Fibroblast of pulmonary artery (primary cell): ENCODE measurements around the gene GABBR1.

Source experiments
- DNase-seq: peaks from one replicate; pipeline ENCODE4 v3.0.0-alpha.2; 2010; ENCODE audit warnings: low read depth
- H3K4me3 ChIP-seq: replicated peaks from 2 replicates; pipeline ENCODE4 v1.5.1; 2011; ENCODE audit warnings: low read depth, mild to moderate bottlenecking, control low read depth, low read length, moderate library complexity
- CTCF ChIP-seq: IDR thresholded peaks from 2 replicates; pipeline ENCODE4 v1.5.1; 2011; ENCODE audit warnings: mild to moderate bottlenecking, control low read depth, low read length, inconsistent platforms; ENCODE audit errors: missing control alignments

GABBR1 gene

GRCh38 chr6:29524444-29525310, 108.3 kb downstream of the GABBR1 start:
- no peak for DNase-seq
- no peak overlapping the region for H3K4me3 ChIP-seq
- no peak for TF ChIP-seq CTCF

GRCh38 chr6:29524044-29524443, 108.9 kb downstream of the GABBR1 start:
- TF ChIP-seq CTCF, result no peak
- H3K4me3 ChIP-seq, result no peak overlapping the region
- no peak for DNase-seq

- no peak for TF ChIP-seq CTCF
- H3K4me3 ChIP-seq, result no peak overlapping the region
- no peak for DNase-seq
Observed at GRCh38 chr6:29522227-29522626, 110.8 kb downstream of the GABBR1 start.

DNA sequence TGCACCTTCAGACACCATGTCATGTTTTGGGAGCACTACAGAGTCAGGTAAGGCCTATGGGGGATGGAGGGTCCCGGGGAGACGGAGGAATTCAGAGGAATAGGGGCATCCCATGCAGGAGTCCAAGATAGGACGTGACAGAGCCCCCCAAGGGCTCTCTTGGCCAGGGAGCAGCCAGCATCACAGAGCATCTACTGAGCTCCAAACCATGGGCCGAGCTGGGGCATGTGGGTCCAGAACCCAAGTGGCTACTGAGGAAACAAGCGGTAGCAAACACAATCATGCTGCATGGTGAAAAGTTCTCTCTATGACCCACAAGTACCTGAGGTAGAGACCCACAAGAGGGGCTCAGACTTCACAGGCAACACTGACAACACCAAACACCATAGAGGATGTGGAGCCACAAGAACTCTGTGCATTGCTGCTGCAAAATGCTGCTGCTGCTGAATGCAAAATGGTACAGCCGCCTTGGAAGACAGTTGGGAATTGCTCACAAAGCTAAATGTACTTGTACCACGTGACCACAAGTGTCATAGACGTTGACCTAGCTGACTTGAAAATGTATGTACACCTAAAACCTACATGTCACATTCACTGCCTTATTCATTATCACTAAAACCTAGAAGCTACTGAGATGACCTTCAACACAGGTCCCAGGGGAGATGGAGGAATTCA, 111.8 kb downstream of the GABBR1 start:
- no peak for DNase-seq
- no peak overlapping the region for H3K4me3 ChIP-seq
- TF ChIP-seq CTCF, result no peak

- no peak for TF ChIP-seq CTCF
- no peak overlapping the region for H3K4me3 ChIP-seq
- DNase-seq, result no peak
Observed at GRCh38 chr6:29520232-29520631, 112.8 kb downstream of the GABBR1 start.

- TF ChIP-seq CTCF, result no peak
- no peak for DNase-seq
- H3K4me3 ChIP-seq, result no peak overlapping the region
Observed at GRCh38 chr6:29519291-29520010, 113.5 kb downstream of the GABBR1 start.
